Measurements from ENCODE around the gene TRIM7. TPM values are rescaled to one million over a fixed set of nuclear protein-coding genes. Genes with fewer than 3 reads are reported as not detected.

The TRIM7 gene
- total and polyA plus RNA-seq, 8 donors = 0.45 to 20.4 (median 3.4) TPM; not detected in 1

GRCh38 chr5:181192337-181193046 is 12.5 kb downstream of the TRIM7 start:
- WGBS, 5 donors = 43 to 55% (median 49%) methylated on average over 12 of the region's 12 CpGs
- H3K27ac ChIP-seq = peak overlapping the region; percentile 89 to 93 (median 92)
- no peaks in the 10 kb centered on the region for H3K27me3 ChIP-seq
- peak overlapping the region; percentile 78 to 91 (median 82) for H3K4me3 ChIP-seq
- H3K9me3 ChIP-seq = no peaks in the 10 kb centered on the region
- TF ChIP-seq EP300 (IDR thresholded peaks at IDR 0.05) (no peak), POLR2AphosphoS5 (IDR thresholded peaks at IDR 0.05) (no peak), POLR2A (IDR thresholded peaks at IDR 0.05) (no peak), CTCF (IDR thresholded peaks at IDR 0.05) (no peak)
- H3K36me3 ChIP-seq = no peaks in the 10 kb centered on the region
- peak in 1 of 2 donors; percentile 23 for DNase-seq
- peaks cover 5 to 48% (median 41%) of the 10 kb centered on the region in 4 donors for H3K4me1 ChIP-seq
- intact Hi-C loops (cut with DNase I; ENCODE audit: low total_unique reads) = no loop called here

GRCh38 chr5:181191526-181192336 is 13.3 kb downstream of the TRIM7 start:
- 0 to 1% (median 1%) methylated on average over 36 to 64 of the region's 64 CpGs for WGBS, 5 donors
- Histone ChIP-seq H3K27me3 (no peaks in the 10 kb centered on the region), H3K27ac (peak overlapping the region; percentile 89 to 93 (median 92)), H3K4me1 (peaks cover 5 to 53% (median 43%) of the 10 kb centered on the region in 4 donors), H3K4me3 (peak overlapping the region; percentile 78 to 91 (median 82)), H3K36me3 (no peaks in the 10 kb centered on the region), H3K9me3 (no peaks in the 10 kb centered on the region)
- intact Hi-C loops (cut with DNase I; ENCODE audit: low total_unique reads) = no loop called here
- TF ChIP-seq CTCF (IDR thresholded peaks at IDR 0.05) (no peak), POLR2A (IDR thresholded peaks at IDR 0.05) (peak in 1 of 4 donors; percentile 16), POLR2AphosphoS5 (IDR thresholded peaks at IDR 0.05) (peak; percentile 69 to 95 (median 86)), EP300 (IDR thresholded peaks at IDR 0.05) (no peak)
- peak; percentile 97 to 98 for DNase-seq

GRCh38 chr5:181190711-181191525 is 14.1 kb downstream of the TRIM7 start:
- WGBS, 5 donors = 0 to 1% (median 0%) methylated on average over 54 to 66 of the region's 66 CpGs

More at GRCh38 chr5:181190711-181191525, 14.1 kb downstream of the TRIM7 start:
- intact Hi-C loops (cut with DNase I; ENCODE audit: low total_unique reads) = no loop called here
- TF ChIP-seq CTCF (IDR thresholded peaks at IDR 0.05) = no peak
- TF ChIP-seq POLR2AphosphoS5 (IDR thresholded peaks at IDR 0.05) = no peak
- TF ChIP-seq POLR2A (IDR thresholded peaks at IDR 0.05) = no peak
- no peak for TF ChIP-seq EP300 (IDR thresholded peaks at IDR 0.05)
- Histone ChIP-seq H3K4me1 (peaks cover 5 to 53% (median 43%) of the 10 kb centered on the region in 4 donors), H3K27ac (peak overlapping the region; percentile 89 to 93 (median 92)), H3K36me3 (no peaks in the 10 kb centered on the region), H3K4me3 (peak overlapping the region; percentile 78 to 91 (median 82)), H3K27me3 (no peaks in the 10 kb centered on the region), H3K9me3 (no peaks in the 10 kb centered on the region)
- peak; percentile 48 to 82 for DNase-seq

Data from stomach (tissue), 9 donors.